Testis (tissue), 2 donors: ENCODE data around the gene MAPKAP1.

Source experiments
- POLR2A ChIP-seq: fragments of 450-650 bp; IDR thresholded peaks from one replicate; pipeline ENCODE4 v1.6.1; 2017; ENCODE audit warnings: antibody characterized with exemption, mild to moderate bottlenecking, moderate library complexity
- TF ChIP-seq, protein P1 (sequence below), 3 experiments: fragments of 450-650 bp in 2 of 3; fragments of 200-600 bp in 1 of 3; sonication (generic) in 1 of 3; IDR thresholded peaks; one replicate each; pipeline ENCODE4 v1.5.1; 2016 to 2019; ENCODE audit warnings: antibody characterized with exemption in 3 of 3, mild to moderate bottlenecking in 2 of 3, moderate library complexity in 1 of 3

DNA sequence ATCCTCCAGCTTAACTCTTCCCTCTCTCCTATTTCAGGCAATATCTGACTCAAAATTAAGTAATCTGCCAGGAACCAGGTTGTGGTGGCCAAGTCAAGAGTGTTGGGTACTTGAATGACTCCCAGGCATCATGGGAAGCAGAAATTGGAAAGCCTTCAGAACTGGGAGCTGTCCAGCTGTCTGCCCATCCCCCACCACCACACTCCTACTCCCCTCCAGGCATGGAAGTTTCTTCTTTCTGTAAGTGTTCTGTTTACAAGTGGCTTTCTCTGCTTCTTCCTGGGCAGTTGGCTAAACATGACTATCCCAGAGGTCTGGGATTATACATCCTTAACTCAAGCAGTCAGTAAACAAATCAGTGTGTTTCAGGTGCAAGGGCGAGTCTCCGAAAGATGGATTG lies 25.6 kb upstream of the MAPKAP1 start:
- no peak for TF ChIP-seq POLR2A
- TF ChIP-seq, protein P1, sequence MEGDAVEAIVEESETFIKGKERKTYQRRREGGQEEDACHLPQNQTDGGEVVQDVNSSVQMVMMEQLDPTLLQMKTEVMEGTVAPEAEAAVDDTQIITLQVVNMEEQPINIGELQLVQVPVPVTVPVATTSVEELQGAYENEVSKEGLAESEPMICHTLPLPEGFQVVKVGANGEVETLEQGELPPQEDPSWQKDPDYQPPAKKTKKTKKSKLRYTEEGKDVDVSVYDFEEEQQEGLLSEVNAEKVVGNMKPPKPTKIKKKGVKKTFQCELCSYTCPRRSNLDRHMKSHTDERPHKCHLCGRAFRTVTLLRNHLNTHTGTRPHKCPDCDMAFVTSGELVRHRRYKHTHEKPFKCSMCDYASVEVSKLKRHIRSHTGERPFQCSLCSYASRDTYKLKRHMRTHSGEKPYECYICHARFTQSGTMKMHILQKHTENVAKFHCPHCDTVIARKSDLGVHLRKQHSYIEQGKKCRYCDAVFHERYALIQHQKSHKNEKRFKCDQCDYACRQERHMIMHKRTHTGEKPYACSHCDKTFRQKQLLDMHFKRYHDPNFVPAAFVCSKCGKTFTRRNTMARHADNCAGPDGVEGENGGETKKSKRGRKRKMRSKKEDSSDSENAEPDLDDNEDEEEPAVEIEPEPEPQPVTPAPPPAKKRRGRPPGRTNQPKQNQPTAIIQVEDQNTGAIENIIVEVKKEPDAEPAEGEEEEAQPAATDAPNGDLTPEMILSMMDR (IDR thresholded peaks at IDR 0.05), result no peak
